Suprapubic skin (tissue), 4 donors: Measurements from ENCODE around the gene EGFR. TPM values are rescaled to one million over a fixed set of nuclear protein-coding genes. Genes with fewer than 3 reads are reported as not detected.
"Not testable (repeated sequence)": the region's sequence is repeated elsewhere in the genome, so short reads cannot be mapped to it uniquely, and the experiment has no call there.

Experiments used
- DNase-seq, 2 donors: peaks; one replicate each; pipeline ENCODE4 v3.0.0-alpha.2; 2019; ENCODE audit warnings: low spot score in 2 of 2
- H3K27ac ChIP-seq: fragments of 200-600 bp; sonication (generic); one replicate; pipeline ENCODE4 v1.5.1; 2019
- H3K27me3 ChIP-seq: fragments of 200-600 bp; sonication (generic); one replicate; pipeline ENCODE4 v1.5.1; 2019
- H3K36me3 ChIP-seq: fragments of 200-600 bp; sonication (generic); one replicate; pipeline ENCODE4 v1.5.1; 2019
- H3K4me1 ChIP-seq: fragments of 200-600 bp; sonication (generic); one replicate; pipeline ENCODE4 v1.5.1; 2019
- H3K4me3 ChIP-seq: fragments of 200-600 bp; sonication (generic); one replicate; pipeline ENCODE4 v1.5.1; 2019; ENCODE audit warnings: mild to moderate bottlenecking
- H3K9me3 ChIP-seq: fragments of 200-600 bp; sonication (generic); one replicate; pipeline ENCODE4 v1.5.1; 2019
- EP300 ChIP-seq: sonication (generic); formaldehyde crosslinking; IDR thresholded peaks from one replicate; pipeline ENCODE4 v1.6.1; 2017; ENCODE audit warnings: antibody characterized with exemption
- POLR2A ChIP-seq, 2 donors: fragments of 450-650 bp; IDR thresholded peaks; one replicate each; pipeline ENCODE4 v1.6.1; 2017; ENCODE audit warnings: antibody characterized with exemption in 2 of 2, mild to moderate bottlenecking in 2 of 2, moderate library complexity in 2 of 2
- POLR2AphosphoS5 ChIP-seq, 3 donors: sonication (generic); formaldehyde crosslinking; IDR thresholded peaks; one replicate each; pipeline ENCODE4 v1.6.1; 2017; ENCODE audit warnings: antibody characterized with exemption in 3 of 3
- WGBS: methylation state at CpG from one replicate; pipeline ENCODE4 v1.1.5; 2018; 5-methylcytosine and 5-hydroxymethylcytosine counted together
- total RNA-seq, 4 donors: library from RNA; depleted of rRNA; stranded (reverse); fragments of >200 nt; gene quantifications; one replicate each; pipeline ENCODE4 v1.1.0, GENCODE V29; 2016
- TF ChIP-seq, protein P1 (sequence below), 2 donors: fragments of 200-600 bp in 1 of 2; fragments of 450-650 bp in 1 of 2; sonication (generic) in 1 of 2; IDR thresholded peaks; one replicate each; pipeline ENCODE4 v1.5.1; 2016 to 2019; ENCODE audit warnings: antibody characterized with exemption in 2 of 2, mild to moderate bottlenecking in 1 of 2, moderate library complexity in 1 of 2

The EGFR gene
- total RNA-seq, 4 donors from 2014 or later: 231 to 341 (median 271) TPM

DNA sequence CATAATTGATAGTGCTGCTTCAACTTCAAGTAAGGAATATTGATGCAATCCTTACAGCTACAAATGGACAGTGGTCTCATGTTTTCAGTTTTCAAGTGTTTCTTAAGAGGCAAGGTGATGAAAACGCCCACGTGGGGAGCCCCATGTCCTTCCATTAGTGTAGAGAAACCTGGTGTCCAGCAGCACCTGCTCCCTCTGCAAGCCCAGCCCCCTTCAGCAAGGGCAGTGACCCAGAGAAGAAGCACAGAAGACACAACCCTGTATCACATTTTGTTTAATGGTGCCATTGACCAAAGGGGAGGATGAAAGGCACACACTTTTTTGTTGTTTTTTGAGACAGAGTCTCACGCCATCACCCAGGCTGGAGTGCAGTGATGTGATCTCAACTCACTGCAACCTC, 143.7 kb downstream of the EGFR start:
- H3K4me3 ChIP-seq: no peak overlapping the region
- no peak for TF ChIP-seq POLR2A (IDR thresholded peaks at IDR 0.05)
- TF ChIP-seq EP300: no peak
- TF ChIP-seq, protein P1, sequence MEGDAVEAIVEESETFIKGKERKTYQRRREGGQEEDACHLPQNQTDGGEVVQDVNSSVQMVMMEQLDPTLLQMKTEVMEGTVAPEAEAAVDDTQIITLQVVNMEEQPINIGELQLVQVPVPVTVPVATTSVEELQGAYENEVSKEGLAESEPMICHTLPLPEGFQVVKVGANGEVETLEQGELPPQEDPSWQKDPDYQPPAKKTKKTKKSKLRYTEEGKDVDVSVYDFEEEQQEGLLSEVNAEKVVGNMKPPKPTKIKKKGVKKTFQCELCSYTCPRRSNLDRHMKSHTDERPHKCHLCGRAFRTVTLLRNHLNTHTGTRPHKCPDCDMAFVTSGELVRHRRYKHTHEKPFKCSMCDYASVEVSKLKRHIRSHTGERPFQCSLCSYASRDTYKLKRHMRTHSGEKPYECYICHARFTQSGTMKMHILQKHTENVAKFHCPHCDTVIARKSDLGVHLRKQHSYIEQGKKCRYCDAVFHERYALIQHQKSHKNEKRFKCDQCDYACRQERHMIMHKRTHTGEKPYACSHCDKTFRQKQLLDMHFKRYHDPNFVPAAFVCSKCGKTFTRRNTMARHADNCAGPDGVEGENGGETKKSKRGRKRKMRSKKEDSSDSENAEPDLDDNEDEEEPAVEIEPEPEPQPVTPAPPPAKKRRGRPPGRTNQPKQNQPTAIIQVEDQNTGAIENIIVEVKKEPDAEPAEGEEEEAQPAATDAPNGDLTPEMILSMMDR (IDR thresholded peaks at IDR 0.05): no peak
- no peak for TF ChIP-seq POLR2AphosphoS5 (IDR thresholded peaks at IDR 0.05)
- H3K4me1 ChIP-seq: no peaks in the 10 kb centered on the region
- no peak for DNase-seq
- no peaks in the 10 kb centered on the region for H3K9me3 ChIP-seq
- no peak overlapping the region for H3K27ac ChIP-seq
- no peaks in the 10 kb centered on the region for H3K27me3 ChIP-seq
- peaks cover 92% of the 10 kb centered on the region for H3K36me3 ChIP-seq
- WGBS: 97% methylated on average over 3 of the region's 3 CpGs

DNA sequence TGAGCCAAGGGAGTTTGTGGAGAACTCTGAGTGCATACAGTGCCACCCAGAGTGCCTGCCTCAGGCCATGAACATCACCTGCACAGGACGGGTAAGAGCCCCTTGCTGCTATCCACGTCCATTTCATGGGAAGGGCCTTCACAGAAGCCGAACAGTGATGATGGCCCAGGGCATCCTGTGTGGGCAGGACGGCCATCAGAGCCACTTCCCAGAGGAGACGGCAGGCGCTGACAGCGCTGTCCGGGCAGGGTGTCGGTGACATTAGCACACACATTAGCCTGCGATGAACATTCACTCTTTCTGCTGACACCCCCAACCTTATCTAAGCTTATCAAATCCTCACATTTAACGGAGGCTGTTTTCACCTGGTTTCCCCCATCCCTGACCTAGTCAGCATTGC, 144.9 kb downstream of the EGFR start:
- TF ChIP-seq POLR2AphosphoS5 (IDR thresholded peaks at IDR 0.05): no peak
- no peak for TF ChIP-seq POLR2A (IDR thresholded peaks at IDR 0.05)
- no peak for TF ChIP-seq EP300
- TF ChIP-seq, protein P1 (IDR thresholded peaks at IDR 0.05): no peak
- Histone ChIP-seq H3K27ac (no peak overlapping the region), H3K9me3 (no peaks in the 10 kb centered on the region), H3K27me3 (no peaks in the 10 kb centered on the region), H3K4me1 (no peaks in the 10 kb centered on the region), H3K4me3 (no peak overlapping the region), H3K36me3 (peaks cover 88% of the 10 kb centered on the region)
- WGBS: 87% methylated on average over 10 of the region's 11 CpGs
- no peak for DNase-seq

DNA sequence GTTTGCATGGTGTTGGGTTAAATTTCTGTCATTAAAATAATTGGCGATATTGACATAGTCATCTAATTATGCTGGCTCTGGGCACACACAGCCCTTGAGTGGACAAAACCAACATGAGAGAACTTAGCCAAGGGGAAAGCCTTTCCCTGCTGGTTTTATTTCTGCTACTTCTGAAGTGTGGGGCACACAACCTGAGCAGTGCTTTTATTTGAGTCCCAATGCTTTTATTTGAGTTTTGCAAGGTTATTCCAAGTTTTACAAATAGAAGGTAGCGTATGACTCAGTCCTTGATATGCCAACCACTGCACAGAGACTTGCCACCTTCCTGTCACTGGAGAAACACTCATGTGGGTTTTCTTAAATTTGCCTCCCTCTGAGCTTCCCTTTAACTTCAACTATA, 145.7 kb downstream of the EGFR start:
- Histone ChIP-seq H3K27ac (no peak overlapping the region), H3K36me3 (peaks cover 88% of the 10 kb centered on the region), H3K9me3 (no peaks in the 10 kb centered on the region), H3K4me3 (no peak overlapping the region), H3K27me3 (no peaks in the 10 kb centered on the region), H3K4me1 (no peaks in the 10 kb centered on the region)
- 86% methylated on average over 2 of the region's 2 CpGs for WGBS
- TF ChIP-seq POLR2AphosphoS5 (IDR thresholded peaks at IDR 0.05) (no peak), EP300 (no peak), POLR2A (IDR thresholded peaks at IDR 0.05) (no peak)
- TF ChIP-seq, protein P1 (IDR thresholded peaks at IDR 0.05): no peak
- no peak for DNase-seq

GRCh38 chr7:55165176-55165861, 146.5 kb downstream of the EGFR start:
- Histone ChIP-seq H3K4me1 (no peaks in the 10 kb centered on the region), H3K27ac (no peak overlapping the region), H3K36me3 (peaks cover 88% of the 10 kb centered on the region), H3K9me3 (no peaks in the 10 kb centered on the region), H3K27me3 (no peaks in the 10 kb centered on the region), H3K4me3 (no peak overlapping the region)
- TF ChIP-seq, protein P1 (IDR thresholded peaks at IDR 0.05): no peak
- TF ChIP-seq EP300 (no peak), POLR2A (IDR thresholded peaks at IDR 0.05) (no peak), POLR2AphosphoS5 (IDR thresholded peaks at IDR 0.05) (no peak)
- DNase-seq: no peak
- WGBS: 89% methylated on average over 13 of the region's 13 CpGs

- H3K4me3 ChIP-seq, H3K4me1 ChIP-seq, H3K9me3 ChIP-seq, DNase-seq, H3K27me3 ChIP-seq, H3K27ac ChIP-seq: not testable (repeated sequence)
- 82% methylated on average over 4 of the region's 4 CpGs for WGBS
- H3K36me3 ChIP-seq: peaks cover 90% of the 10 kb centered on the region
These were observed 148.5 kb downstream of the EGFR start for GRCh38 chr7:55167296-55167695.
